Body of pancreas (tissue), 4 donors: Measurements from ENCODE around the gene GABRG3. TPM values are rescaled to one million over a fixed set of nuclear protein-coding genes. Genes with fewer than 3 reads are reported as not detected.

ENCODE experiments used
- ATAC-seq: fragments of 150-250 bp; one replicate; pipeline ENCODE4 v1.9.1; 2016
- DNase-seq, 4 donors: peaks; one replicate each; pipeline ENCODE4 v3.0.0-alpha.2; 2019
- H3K27ac ChIP-seq, 4 donors: fragments of 200-600 bp; sonication (generic); 1 replicate in 3 of 4; 2 replicates in 1 of 4; pipeline versions ENCODE4 v1.5.1 to v1.6.1; 2016 to 2019; ENCODE audit warnings: mild to moderate bottlenecking in 1 of 4, mixed read lengths in 1 of 4, moderate library complexity in 1 of 4
- H3K27me3 ChIP-seq, 2 donors: fragments of 200-600 bp; sonication (generic); one replicate each; pipeline ENCODE4 v1.6.0; 2016; ENCODE audit warnings: mild to moderate bottlenecking in 1 of 2
- H3K36me3 ChIP-seq, 2 donors: fragments of 200-600 bp; sonication (generic); replicated peaks in 1 of 2; 2 replicates each; pipeline ENCODE4 v1.5.1; 2016; ENCODE audit warnings: low read depth in 2 of 2; ENCODE audit not compliant: insufficient read depth in 1 of 2
- H3K4me1 ChIP-seq: fragments of 200-600 bp; sonication (generic); one replicate; pipeline ENCODE4 v1.6.0; 2016
- H3K4me3 ChIP-seq, 2 donors: fragments of 200-600 bp; sonication (generic); 1 replicate in 1 of 2; 2 replicates in 1 of 2; pipeline ENCODE4 v1.5.1; 2016 to 2019
- H3K9me3 ChIP-seq, 3 donors: fragments of 200-600 bp; sonication (generic); 1 replicate in 2 of 3; 2 replicates in 1 of 3; pipeline ENCODE4 v1.5.1; 2016
- POLR2A ChIP-seq, 3 donors: fragments of 450-650 bp; IDR thresholded peaks; one replicate each; pipeline ENCODE4 v1.6.1; 2016; ENCODE audit warnings: antibody characterized with exemption in 3 of 3, mild to moderate bottlenecking in 2 of 3
- WGBS, 2 donors: methylation state at CpG; one replicate each; pipeline ENCODE4 v1.1.5; 2017; 5-methylcytosine and 5-hydroxymethylcytosine counted together
- intact Hi-C: fragments of 100-400 bp; cut with DNase I; formaldehyde crosslinking; loops from one replicate; pipeline ENCODE4 v1.15.1; 2023
- total RNA-seq, 2 donors: library from RNA; depleted of rRNA; stranded (reverse); fragments of >200 nt; gene quantifications; one replicate each; pipeline ENCODE4 v1.1.0, GENCODE V29; 2016
- TF ChIP-seq, protein P1 (sequence below), 7 experiments: fragments of 450-650 bp in 4 of 7; fragments of 200-600 bp in 3 of 7; sonication (generic) in 3 of 7; IDR thresholded peaks; one replicate each; pipeline ENCODE4 v1.5.1; 2016 to 2019; ENCODE audit warnings: antibody characterized with exemption in 7 of 7

The GABRG3 gene
- total RNA-seq, 2 donors from 2014 or later, result not detected

DNA sequence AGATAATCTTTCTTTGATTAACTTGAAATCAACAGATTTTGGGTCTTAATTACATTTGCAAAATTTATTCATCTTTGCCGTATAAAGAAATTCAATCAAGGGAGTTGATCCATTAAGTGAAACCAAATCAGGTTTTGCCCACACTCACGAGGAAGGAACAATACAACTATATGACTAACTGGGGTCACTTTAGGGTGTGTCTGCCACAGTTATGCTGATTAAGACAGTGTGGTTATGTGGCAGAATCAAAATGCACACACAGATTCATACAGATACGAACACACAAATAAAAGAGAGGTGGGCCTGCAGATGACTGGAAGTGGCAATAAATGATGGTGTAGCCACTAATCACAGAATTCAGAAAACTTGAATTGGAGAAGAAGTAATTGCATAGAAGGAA is 543.5 kb downstream of the GABRG3 start:
- no peak for TF ChIP-seq POLR2A (IDR thresholded peaks at IDR 0.05)
- TF ChIP-seq, protein P1, sequence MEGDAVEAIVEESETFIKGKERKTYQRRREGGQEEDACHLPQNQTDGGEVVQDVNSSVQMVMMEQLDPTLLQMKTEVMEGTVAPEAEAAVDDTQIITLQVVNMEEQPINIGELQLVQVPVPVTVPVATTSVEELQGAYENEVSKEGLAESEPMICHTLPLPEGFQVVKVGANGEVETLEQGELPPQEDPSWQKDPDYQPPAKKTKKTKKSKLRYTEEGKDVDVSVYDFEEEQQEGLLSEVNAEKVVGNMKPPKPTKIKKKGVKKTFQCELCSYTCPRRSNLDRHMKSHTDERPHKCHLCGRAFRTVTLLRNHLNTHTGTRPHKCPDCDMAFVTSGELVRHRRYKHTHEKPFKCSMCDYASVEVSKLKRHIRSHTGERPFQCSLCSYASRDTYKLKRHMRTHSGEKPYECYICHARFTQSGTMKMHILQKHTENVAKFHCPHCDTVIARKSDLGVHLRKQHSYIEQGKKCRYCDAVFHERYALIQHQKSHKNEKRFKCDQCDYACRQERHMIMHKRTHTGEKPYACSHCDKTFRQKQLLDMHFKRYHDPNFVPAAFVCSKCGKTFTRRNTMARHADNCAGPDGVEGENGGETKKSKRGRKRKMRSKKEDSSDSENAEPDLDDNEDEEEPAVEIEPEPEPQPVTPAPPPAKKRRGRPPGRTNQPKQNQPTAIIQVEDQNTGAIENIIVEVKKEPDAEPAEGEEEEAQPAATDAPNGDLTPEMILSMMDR (IDR thresholded peaks at IDR 0.05), result no peak
- Histone ChIP-seq H3K27me3 (no peaks in the 10 kb centered on the region), H3K4me3 (no peak overlapping the region), H3K36me3 (no peaks in the 10 kb centered on the region), H3K27ac (no peak overlapping the region), H3K9me3 (no peaks in the 10 kb centered on the region), H3K4me1 (no peaks in the 10 kb centered on the region)
- intact Hi-C loops, result no loop called here
- DNase-seq (no peak), ATAC-seq (no peak)
- 70 to 72% methylated on average over 3 of the region's 3 CpGs for WGBS, 2 donors

DNA sequence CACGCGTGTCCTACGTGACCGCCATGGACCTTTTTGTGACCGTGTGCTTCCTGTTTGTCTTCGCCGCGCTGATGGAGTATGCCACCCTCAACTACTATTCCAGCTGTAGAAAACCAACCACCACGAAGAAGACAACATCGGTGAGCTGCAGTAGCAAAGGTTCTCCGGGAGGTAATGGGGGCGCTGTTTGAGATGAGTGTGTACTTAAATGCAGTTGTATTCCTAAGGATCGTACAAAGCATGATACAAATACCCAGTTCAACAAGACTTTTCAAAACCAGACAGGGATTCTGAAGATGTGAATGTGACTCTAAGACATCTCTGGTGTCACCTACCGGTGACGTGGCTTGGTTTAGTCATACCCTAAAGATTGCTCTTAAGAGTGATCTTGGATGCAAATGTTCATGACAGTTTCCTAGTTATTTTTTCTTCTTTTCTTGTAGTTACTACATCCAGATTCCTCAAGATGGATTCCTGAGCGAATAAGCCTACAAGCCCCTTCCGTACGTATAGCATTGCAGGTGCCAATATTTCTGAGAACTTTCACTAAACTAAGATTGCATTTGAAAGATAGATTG is 556.6 kb downstream of the GABRG3 start:
- Histone ChIP-seq H3K27me3 (no peaks in the 10 kb centered on the region), H3K4me3 (no peak overlapping the region), H3K9me3 (no peaks in the 10 kb centered on the region), H3K4me1 (no peaks in the 10 kb centered on the region), H3K36me3 (no peaks in the 10 kb centered on the region), H3K27ac (no peak overlapping the region)
- intact Hi-C loops, result no loop called here
- ATAC-seq (no peak), DNase-seq (no peak)
- WGBS, 2 donors, result 69 to 78% methylated on average over 18 of the region's 18 CpGs
- TF ChIP-seq, protein P1 (IDR thresholded peaks at IDR 0.05), result no peak
- no peak for TF ChIP-seq POLR2A (IDR thresholded peaks at IDR 0.05)

DNA sequence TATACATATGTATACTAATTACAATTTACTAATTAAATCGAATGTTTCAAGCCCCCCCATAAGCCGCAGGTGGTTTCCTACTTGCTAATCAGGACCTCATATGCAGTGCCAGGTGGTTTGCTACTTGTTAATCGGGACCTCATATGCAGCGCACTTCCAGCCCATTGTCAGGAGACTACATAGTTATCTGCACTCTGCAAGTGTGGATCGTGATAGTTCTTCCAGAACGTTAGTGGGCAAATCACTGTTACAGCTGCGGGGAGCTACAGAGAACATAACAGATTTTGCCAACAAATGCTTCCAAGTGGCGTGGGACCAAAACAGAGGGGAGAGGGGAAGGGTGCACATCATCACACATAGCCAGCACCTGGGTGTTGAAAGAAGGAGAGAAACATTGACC is 558.4 kb downstream of the GABRG3 start:
- intact Hi-C loops, result no loop called here
- Histone ChIP-seq H3K27ac (no peak overlapping the region), H3K4me1 (no peaks in the 10 kb centered on the region), H3K4me3 (no peak overlapping the region), H3K9me3 (no peaks in the 10 kb centered on the region), H3K27me3 (no peaks in the 10 kb centered on the region), H3K36me3 (no peaks in the 10 kb centered on the region)
- WGBS, 2 donors, result 65 to 70% methylated on average over 8 of the region's 8 CpGs
- DNase-seq (no peak), ATAC-seq (no peak)
- TF ChIP-seq, protein P1 (IDR thresholded peaks at IDR 0.05), result no peak
- no peak for TF ChIP-seq POLR2A (IDR thresholded peaks at IDR 0.05)

- no peak for ATAC-seq
- no peaks in the 10 kb centered on the region for H3K27me3 ChIP-seq
- no peak for DNase-seq
- no peaks in the 10 kb centered on the region for H3K9me3 ChIP-seq
- H3K4me3 ChIP-seq, result no peak overlapping the region
- H3K36me3 ChIP-seq, result no peaks in the 10 kb centered on the region
- 65 to 73% methylated on average over 9 of the region's 9 CpGs for WGBS, 2 donors
- no peak for TF ChIP-seq POLR2A (IDR thresholded peaks at IDR 0.05)
- TF ChIP-seq, protein P1 (IDR thresholded peaks at IDR 0.05), result no peak
- no peak overlapping the region for H3K27ac ChIP-seq
- no peaks in the 10 kb centered on the region for H3K4me1 ChIP-seq
- intact Hi-C loops, result no loop called here
Observed at GRCh38 chr15:27530994-27531393, 560.0 kb downstream of the GABRG3 start.

GRCh38 chr15:27532358-27532757 is 561.4 kb downstream of the GABRG3 start:
- ATAC-seq (no peak), DNase-seq (no peak)
- Histone ChIP-seq H3K36me3 (no peaks in the 10 kb centered on the region), H3K27me3 (no peaks in the 10 kb centered on the region), H3K27ac (no peak overlapping the region), H3K9me3 (no peaks in the 10 kb centered on the region), H3K4me3 (no peak overlapping the region), H3K4me1 (no peaks in the 10 kb centered on the region)
- 70 to 83% methylated on average over 3 of the region's 3 CpGs for WGBS, 2 donors
- no peak for TF ChIP-seq POLR2A (IDR thresholded peaks at IDR 0.05)
- TF ChIP-seq, protein P1 (IDR thresholded peaks at IDR 0.05), result no peak
- intact Hi-C loops, result no loop called here
